ENCODE data around the gene ZXDC.

- TF ChIP-seq, protein P1, sequence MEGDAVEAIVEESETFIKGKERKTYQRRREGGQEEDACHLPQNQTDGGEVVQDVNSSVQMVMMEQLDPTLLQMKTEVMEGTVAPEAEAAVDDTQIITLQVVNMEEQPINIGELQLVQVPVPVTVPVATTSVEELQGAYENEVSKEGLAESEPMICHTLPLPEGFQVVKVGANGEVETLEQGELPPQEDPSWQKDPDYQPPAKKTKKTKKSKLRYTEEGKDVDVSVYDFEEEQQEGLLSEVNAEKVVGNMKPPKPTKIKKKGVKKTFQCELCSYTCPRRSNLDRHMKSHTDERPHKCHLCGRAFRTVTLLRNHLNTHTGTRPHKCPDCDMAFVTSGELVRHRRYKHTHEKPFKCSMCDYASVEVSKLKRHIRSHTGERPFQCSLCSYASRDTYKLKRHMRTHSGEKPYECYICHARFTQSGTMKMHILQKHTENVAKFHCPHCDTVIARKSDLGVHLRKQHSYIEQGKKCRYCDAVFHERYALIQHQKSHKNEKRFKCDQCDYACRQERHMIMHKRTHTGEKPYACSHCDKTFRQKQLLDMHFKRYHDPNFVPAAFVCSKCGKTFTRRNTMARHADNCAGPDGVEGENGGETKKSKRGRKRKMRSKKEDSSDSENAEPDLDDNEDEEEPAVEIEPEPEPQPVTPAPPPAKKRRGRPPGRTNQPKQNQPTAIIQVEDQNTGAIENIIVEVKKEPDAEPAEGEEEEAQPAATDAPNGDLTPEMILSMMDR (IDR thresholded peaks at IDR 0.05), result no peak
- TF ChIP-seq POLR2A (IDR thresholded peaks at IDR 0.05), result no peak
Observed at GRCh38 chr3:126474498-126475412, 936 bp downstream of the ZXDC start.
